WTC11 (cell line): ENCODE results near the gene RTKN2. TPM values are rescaled to one million over a fixed set of nuclear protein-coding genes. Genes with fewer than 3 reads are reported as not detected.
A peak's percentile ranks its signal among the peaks of the same experiment; 100 is the strongest.

Experiments used
- ATAC-seq: fragments of 200-7000 bp; cut with Tn5 transposase; 2 replicates; pipeline ENCODE4 v1.10.0; 2021; ENCODE audit warnings: mild to moderate bottlenecking, moderate library complexity
- CTCF ChIA-PET: fragments of 300-600 bp; sonication (Branson Sonifier 250); formaldehyde crosslinking; loops from one replicate; lab custom pipeline; 2021; ENCODE audit warnings: antibody characterized with exemption; lab: Charles Lee
- POLR2A ChIA-PET: fragments of 350-600 bp; sonication (Branson Sonifier 250); formaldehyde crosslinking; loops from one replicate; lab custom pipeline; 2021; ENCODE audit warnings: antibody characterized with exemption; lab: Charles Lee
- DNase-seq: peaks from one replicate; pipeline ENCODE4 v3.0.0; 2021; ENCODE audit warnings: low spot score
- H3K27ac Mint-ChIP-seq: 2 replicates; pipeline ENCODE4 v1.8.0; 2021; ENCODE audit warnings: mixed read lengths
- H3K27me3 Mint-ChIP-seq: 2 replicates; pipeline ENCODE4 v1.8.0; 2021; ENCODE audit warnings: low read depth, mild to moderate bottlenecking, moderate library complexity, mixed read lengths
- H3K36me3 Mint-ChIP-seq: 2 replicates; pipeline ENCODE4 v1.8.0; 2021; ENCODE audit warnings: mixed read lengths
- H3K4me1 Mint-ChIP-seq: 2 replicates; pipeline ENCODE4 v1.8.0; 2022; ENCODE audit warnings: mixed read lengths
- H3K4me3 Mint-ChIP-seq: 2 replicates; pipeline ENCODE4 v1.8.0; 2021; ENCODE audit warnings: mild to moderate bottlenecking, moderate library complexity, mixed read lengths
- H3K9me3 Mint-ChIP-seq: 2 replicates; pipeline ENCODE4 v1.8.0; 2021; ENCODE audit warnings: mixed read lengths
- ATF2 ChIP-seq: sonication (generic); formaldehyde crosslinking; IDR thresholded peaks from 2 replicates; pipeline ENCODE4 v1.8.1; 2022; ENCODE audit warnings: low read depth, missing genetic modification reagents, borderline replicate concordance
- CREM ChIP-seq: sonication (generic); formaldehyde crosslinking; IDR thresholded peaks from 2 replicates; pipeline ENCODE4 v1.8.1; 2022; ENCODE audit warnings: mild to moderate bottlenecking, missing genetic modification reagents, moderate library complexity
- CTCF ChIP-seq: fragments of 200-600 bp; IDR thresholded peaks from 2 replicates; pipeline ENCODE4 v1.8.0; 2022; ENCODE audit warnings: antibody characterized with exemption
- E2F5 ChIP-seq: sonication (generic); formaldehyde crosslinking; IDR thresholded peaks from 2 replicates; pipeline ENCODE4 v1.8.1; 2022; ENCODE audit warnings: mild to moderate bottlenecking, moderate library complexity, missing genetic modification reagents
- EMX1 ChIP-seq: fragments of 250-450 bp; sonication (Bioruptor Pico); IDR thresholded peaks from 2 replicates; pipeline ENCODE4 v1.8.0; 2021; ENCODE audit warnings: mild to moderate bottlenecking
- ETV6 ChIP-seq: sonication (generic); formaldehyde crosslinking; IDR thresholded peaks from 2 replicates; pipeline ENCODE4 v1.8.1; 2022; ENCODE audit warnings: mild to moderate bottlenecking, missing genetic modification reagents
- FOXK1 ChIP-seq: sonication (generic); formaldehyde crosslinking; IDR thresholded peaks from 2 replicates; pipeline ENCODE4 v1.8.0; 2022; ENCODE audit warnings: mild to moderate bottlenecking, moderate library complexity, missing genetic modification reagents
- FOXP1 ChIP-seq: sonication (generic); formaldehyde crosslinking; IDR thresholded peaks from 2 replicates; pipeline ENCODE4 v1.8.0; 2022; ENCODE audit warnings: missing genetic modification reagents, mild to moderate bottlenecking, moderate library complexity, borderline replicate concordance
- JAZF1 ChIP-seq: fragments of 250-450 bp; sonication (Bioruptor Pico); IDR thresholded peaks from 2 replicates; pipeline ENCODE4 v1.9.0; 2021; ENCODE audit warnings: moderate library complexity, mild to moderate bottlenecking, inconsistent platforms
- NFYB ChIP-seq: sonication (generic); formaldehyde crosslinking; conservative IDR thresholded peaks from 2 replicates; pipeline ENCODE4 v1.8.0; 2022; ENCODE audit warnings: low read depth, missing genetic modification reagents
- NR2C2 ChIP-seq: sonication (generic); formaldehyde crosslinking; IDR thresholded peaks from 2 replicates; pipeline ENCODE4 v1.8.0; 2022; ENCODE audit warnings: mild to moderate bottlenecking, missing genetic modification reagents
- PRDM15 ChIP-seq: sonication (generic); formaldehyde crosslinking; IDR thresholded peaks from 2 replicates; pipeline ENCODE4 v1.8.0; 2022; ENCODE audit warnings: missing genetic modification reagents
- PRRX2 ChIP-seq: fragments of 250-450 bp; sonication (Bioruptor Pico); IDR thresholded peaks from 2 replicates; pipeline ENCODE4 v1.8.0; 2021; ENCODE audit warnings: mild to moderate bottlenecking
- SMAD3 ChIP-seq: sonication (generic); formaldehyde crosslinking; IDR thresholded peaks from 2 replicates; pipeline ENCODE4 v1.8.0; 2022; ENCODE audit warnings: missing genetic modification reagents, mild to moderate bottlenecking, borderline replicate concordance
- SOX15 ChIP-seq: fragments of 250-450 bp; sonication (Bioruptor Pico); IDR thresholded peaks from 2 replicates; pipeline ENCODE4 v1.9.0; 2021; ENCODE audit warnings: mild to moderate bottlenecking
- TP53 ChIP-seq: sonication (generic); formaldehyde crosslinking; IDR thresholded peaks from 2 replicates; pipeline ENCODE4 v1.8.1; 2023; ENCODE audit warnings: mild to moderate bottlenecking, missing genetic modification reagents
- ZBTB21 ChIP-seq: sonication (generic); formaldehyde crosslinking; IDR thresholded peaks from 2 replicates; pipeline ENCODE4 v1.8.1; 2023; ENCODE audit warnings: mild to moderate bottlenecking, missing genetic modification reagents, borderline replicate concordance
- ZMAT4 ChIP-seq: fragments of 250-450 bp; sonication (Bioruptor Pico); IDR thresholded peaks from 2 replicates; pipeline ENCODE4 v1.9.0; 2021; ENCODE audit warnings: mild to moderate bottlenecking
- ZNF423 ChIP-seq: fragments of 250-450 bp; sonication (Bioruptor Pico); IDR thresholded peaks from 2 replicates; pipeline ENCODE4 v2.1.2; 2022; ENCODE audit warnings: mild to moderate bottlenecking, moderate library complexity
- ZNF671 ChIP-seq: fragments of 250-450 bp; sonication (Bioruptor Pico); IDR thresholded peaks from 2 replicates; pipeline ENCODE4 v1.8.0; 2021; ENCODE audit warnings: mild to moderate bottlenecking
- ZSCAN18 ChIP-seq: fragments of 250-450 bp; sonication (Bioruptor Pico); IDR thresholded peaks from 2 replicates; pipeline ENCODE4 v2.1.2; 2022; ENCODE audit warnings: mild to moderate bottlenecking, moderate library complexity
- total RNA-seq: library from RNA; stranded (reverse); gene quantifications from 3 replicates; pipeline ENCODE4 v1.2.3, GENCODE V29; 2021
- TF ChIP-seq, protein P1 (sequence below): sonication (generic); formaldehyde crosslinking; IDR thresholded peaks from 2 replicates; pipeline ENCODE4 v1.8.1; 2023; ENCODE audit warnings: mild to moderate bottlenecking, missing genetic modification reagents

Gene RTKN2
- total RNA-seq, 1 experiment from 2014 or later, result 20.5 TPM

DNA sequence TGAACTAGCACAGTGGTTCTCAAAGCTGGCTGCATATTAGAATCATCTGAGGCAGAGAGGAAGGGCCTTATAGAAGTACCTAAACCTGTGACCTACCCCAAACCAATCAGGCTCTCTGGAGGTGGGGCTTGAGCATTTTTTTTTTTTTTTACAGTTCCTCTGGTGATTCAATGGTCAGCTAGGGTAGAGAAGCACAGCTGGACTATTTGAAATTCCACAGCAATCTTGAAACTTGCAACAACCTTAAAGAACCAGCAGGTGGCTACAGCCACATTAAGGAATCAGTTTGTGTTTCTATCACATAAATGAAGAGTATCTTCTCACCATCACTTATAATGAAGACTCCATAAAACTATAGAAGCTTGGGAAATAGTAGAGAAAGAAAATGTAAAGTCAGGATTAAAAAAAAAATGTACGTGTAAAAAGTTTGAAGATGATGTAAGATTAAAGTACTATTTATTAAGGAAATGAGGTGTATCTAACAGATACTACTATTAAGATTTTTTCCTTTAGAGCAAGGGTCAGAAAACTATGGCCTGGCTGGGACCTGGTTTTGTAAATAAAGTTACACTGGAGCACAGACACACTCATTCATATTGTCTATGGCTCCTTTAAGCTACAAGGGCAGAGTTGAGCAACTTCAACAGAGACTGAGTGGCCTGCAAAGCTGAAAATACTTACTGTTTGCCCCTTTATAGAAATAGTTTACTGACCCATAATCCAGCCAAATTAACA lies 3.8 kb downstream of the RTKN2 start:
- ChIA-PET CTCF (interaction anchor here (0.5 to 2.3 kb wide), 14 partner anchors 15 to 429 kb away, joined by 3 to 11 read pairs (median 3); partner anchors contain the start of gene ARID5B), POLR2A (interaction anchor here (0.7 kb wide), 1 partner anchor 17 kb away, joined by 3 read pairs; no protein-coding TSS in a partner anchor)
- H3K27me3 Mint-ChIP-seq, result peaks cover 2% of the 10 kb centered on the region
- 0 out of 2 replicates have a peak overlapping the region, but pooled peaks have one; percentile 15 for H3K4me3 Mint-ChIP-seq
- DNase-seq (no peak), ATAC-seq (peak; percentile 59)
- peaks cover 38% of the 10 kb centered on the region for H3K4me1 Mint-ChIP-seq
- H3K36me3 Mint-ChIP-seq, result peaks cover 13% of the 10 kb centered on the region; the same call in 1 of the 2 replicates
- H3K27ac Mint-ChIP-seq, result no peak overlapping the region
- H3K9me3 Mint-ChIP-seq, result no peaks in the 10 kb centered on the region
- no peak for TF ChIP-seq ZSCAN18 (CRISPR knock-in tag)
- peak; percentile 36 for TF ChIP-seq CTCF
- TF ChIP-seq, all 79 proteins: peak for 1

DNA sequence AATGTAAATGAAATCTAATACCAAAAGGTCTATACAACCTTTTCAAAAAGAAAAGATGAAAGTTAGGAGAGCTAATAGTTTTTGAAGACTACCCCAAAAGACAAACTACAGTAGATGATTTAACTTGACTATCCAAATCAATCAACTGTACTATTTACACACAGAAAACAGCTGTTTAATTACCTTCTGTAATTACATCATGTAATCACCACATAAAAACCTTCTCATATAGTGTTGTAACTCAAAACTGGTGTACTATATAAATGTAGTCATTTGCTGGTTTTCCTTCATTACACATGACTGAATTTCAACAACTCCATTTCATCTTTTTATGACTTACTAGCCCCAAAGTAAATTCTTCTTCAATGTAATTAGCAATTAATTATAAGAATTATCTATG lies 4.5 kb downstream of the RTKN2 start:
- Mint-ChIP-seq H3K27me3 (no peaks in the 10 kb centered on the region), H3K4me1 (peaks cover 32% of the 10 kb centered on the region), H3K4me3 (no peak overlapping the region; the same call in 1 of the 2 replicates), H3K27ac (no peak overlapping the region), H3K9me3 (no peaks in the 10 kb centered on the region), H3K36me3 (peaks cover 15% of the 10 kb centered on the region)
- CTCF ChIA-PET, result interaction anchor here (0.5 to 2.3 kb wide), 14 partner anchors 15 to 430 kb away, joined by 3 to 11 read pairs (median 3); partner anchors contain the start of gene ARID5B
- TF ChIP-seq ETV6 (CRISPR knock-in tag), result no peak
- TF ChIP-seq SOX15 (CRISPR knock-in tag), result no peak
- no peak for TF ChIP-seq SMAD3 (CRISPR knock-in tag)
- no peak for TF ChIP-seq PRDM15 (CRISPR knock-in tag)
- no peak for TF ChIP-seq TP53 (CRISPR knock-in tag)
- no peak for TF ChIP-seq ZBTB21 (CRISPR knock-in tag)
- TF ChIP-seq NFYB (CRISPR knock-in tag), result no peak
- no peak for TF ChIP-seq NR2C2 (CRISPR knock-in tag)
- no peak for TF ChIP-seq E2F5 (CRISPR knock-in tag)
- no peak for TF ChIP-seq ZNF671 (CRISPR knock-in tag)
- TF ChIP-seq ATF2 (CRISPR knock-in tag), result no peak
- TF ChIP-seq FOXK1 (CRISPR knock-in tag), result no peak
- TF ChIP-seq FOXP1 (CRISPR knock-in tag), result no peak
- no peak for TF ChIP-seq JAZF1 (CRISPR knock-in tag)
- TF ChIP-seq, protein P1, sequence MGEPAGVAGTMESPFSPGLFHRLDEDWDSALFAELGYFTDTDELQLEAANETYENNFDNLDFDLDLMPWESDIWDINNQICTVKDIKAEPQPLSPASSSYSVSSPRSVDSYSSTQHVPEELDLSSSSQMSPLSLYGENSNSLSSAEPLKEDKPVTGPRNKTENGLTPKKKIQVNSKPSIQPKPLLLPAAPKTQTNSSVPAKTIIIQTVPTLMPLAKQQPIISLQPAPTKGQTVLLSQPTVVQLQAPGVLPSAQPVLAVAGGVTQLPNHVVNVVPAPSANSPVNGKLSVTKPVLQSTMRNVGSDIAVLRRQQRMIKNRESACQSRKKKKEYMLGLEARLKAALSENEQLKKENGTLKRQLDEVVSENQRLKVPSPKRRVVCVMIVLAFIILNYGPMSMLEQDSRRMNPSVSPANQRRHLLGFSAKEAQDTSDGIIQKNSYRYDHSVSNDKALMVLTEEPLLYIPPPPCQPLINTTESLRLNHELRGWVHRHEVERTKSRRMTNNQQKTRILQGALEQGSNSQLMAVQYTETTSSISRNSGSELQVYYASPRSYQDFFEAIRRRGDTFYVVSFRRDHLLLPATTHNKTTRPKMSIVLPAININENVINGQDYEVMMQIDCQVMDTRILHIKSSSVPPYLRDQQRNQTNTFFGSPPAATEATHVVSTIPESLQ (CRISPR knock-in tag), result no peak
- TF ChIP-seq PRRX2 (CRISPR knock-in tag), result no peak
- TF ChIP-seq ZMAT4, result no peak
- no peak for TF ChIP-seq ZNF423 (CRISPR knock-in tag)
- no peak for TF ChIP-seq EMX1 (CRISPR knock-in tag)
- no peak for TF ChIP-seq CREM (CRISPR knock-in tag)
- no peak for ATAC-seq
- no peak for DNase-seq
- POLR2A ChIA-PET, result no interaction called here
